GM18867 (cell line): Measurements from ENCODE around the gene MACROD2.
"Not testable (repeated sequence)": the region's sequence is repeated elsewhere in the genome, so short reads cannot be mapped to it uniquely, and the experiment has no call there.

Experiments used
- ATAC-seq: cut with Tn5 transposase; IDR thresholded peaks from one replicate; pipeline ENCODE4 v1.9.1; 2021; ENCODE audit warnings: mild to moderate bottlenecking, moderate library complexity; ENCODE audit not compliant: unreplicated experiment

Gene MACROD2

DNA sequence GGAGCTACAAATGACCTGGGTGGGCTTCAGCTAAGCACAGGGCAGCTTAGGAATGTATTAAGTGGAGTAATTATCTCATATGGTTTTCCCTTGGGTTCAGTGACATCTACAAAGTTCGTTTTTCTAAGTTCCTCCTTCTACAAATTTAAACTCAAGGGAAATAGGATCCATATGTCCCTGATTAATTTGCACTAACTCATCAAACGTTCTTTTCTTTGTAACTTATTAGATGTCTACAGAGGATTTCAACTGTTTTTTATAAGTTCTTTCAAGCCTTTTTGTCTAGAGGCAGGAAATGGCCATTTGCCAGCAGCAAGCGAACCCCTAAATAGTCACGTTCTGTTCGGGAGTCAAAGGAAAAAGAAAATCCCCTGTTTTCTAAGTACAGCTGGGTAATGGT, 1517.6 kb downstream of the MACROD2 start:
- ATAC-seq, result no peak

DNA sequence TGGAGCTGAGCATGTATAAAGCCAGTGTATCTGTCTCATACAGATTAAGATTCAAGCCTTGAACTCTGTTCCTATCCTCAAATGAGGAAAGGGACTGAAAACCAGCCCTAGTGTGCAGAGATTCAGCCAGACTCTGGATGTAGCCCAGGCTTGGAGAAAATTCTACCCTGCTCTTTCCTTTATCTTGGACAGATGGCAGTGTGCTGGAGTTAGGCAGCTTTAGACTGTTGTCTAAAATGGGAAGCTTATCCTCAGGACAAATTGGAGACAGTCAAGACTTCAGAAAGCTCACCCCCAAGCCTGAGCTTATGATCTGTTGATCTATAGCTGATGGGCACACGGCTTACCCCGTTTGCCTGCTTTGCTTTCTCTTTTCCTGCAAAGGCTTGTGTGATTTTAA, 1520.4 kb downstream of the MACROD2 start:
- ATAC-seq, result no peak

DNA sequence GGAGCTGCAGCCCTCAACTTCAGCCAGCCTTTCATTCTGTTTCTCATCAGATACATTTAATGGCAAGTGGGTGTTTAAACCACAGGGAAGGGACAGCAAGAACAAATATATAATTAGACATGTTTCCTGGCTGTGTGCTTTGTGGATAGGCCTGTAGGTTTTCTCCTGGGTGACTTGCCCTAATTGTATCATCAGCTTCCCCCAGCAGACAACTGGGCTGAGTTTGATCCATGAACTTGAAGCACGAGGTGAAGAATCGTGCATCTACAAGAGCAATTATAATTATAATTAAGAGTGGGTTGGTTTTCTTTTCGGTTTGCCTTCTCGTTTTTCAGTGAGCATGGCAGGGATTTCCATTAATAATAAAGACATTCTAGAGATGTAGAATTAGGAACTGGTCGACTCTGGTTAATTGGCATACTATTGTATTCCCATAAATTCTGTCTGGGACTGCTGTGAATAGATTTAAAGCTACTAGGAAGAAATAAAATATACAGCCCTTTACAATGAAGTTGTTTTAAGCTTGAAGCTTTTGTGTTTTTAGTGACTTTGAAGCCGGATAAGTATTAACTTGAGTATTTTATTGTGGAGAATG, 1525.7 kb downstream of the MACROD2 start:
- ATAC-seq, result no peak

DNA sequence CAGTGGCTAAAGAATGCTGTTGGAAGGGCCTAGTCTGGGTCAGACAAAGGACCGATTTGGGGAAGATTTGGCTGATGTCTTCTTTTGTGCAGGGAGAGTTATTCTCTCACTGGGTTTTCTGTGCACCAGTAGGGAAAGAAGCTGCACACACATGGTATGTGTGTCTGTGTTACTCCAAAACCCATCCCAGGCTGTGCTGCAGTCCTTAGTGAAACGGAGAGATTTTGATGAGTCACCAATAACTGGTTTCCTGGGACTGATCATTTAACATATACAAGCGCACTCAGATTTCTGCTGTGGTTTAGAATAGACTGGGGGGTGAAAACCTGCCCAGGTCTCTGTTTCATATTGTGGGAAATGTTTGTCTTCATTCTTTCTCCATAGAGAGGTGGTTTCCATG, 1528.1 kb downstream of the MACROD2 start:
- ATAC-seq, result no peak

DNA sequence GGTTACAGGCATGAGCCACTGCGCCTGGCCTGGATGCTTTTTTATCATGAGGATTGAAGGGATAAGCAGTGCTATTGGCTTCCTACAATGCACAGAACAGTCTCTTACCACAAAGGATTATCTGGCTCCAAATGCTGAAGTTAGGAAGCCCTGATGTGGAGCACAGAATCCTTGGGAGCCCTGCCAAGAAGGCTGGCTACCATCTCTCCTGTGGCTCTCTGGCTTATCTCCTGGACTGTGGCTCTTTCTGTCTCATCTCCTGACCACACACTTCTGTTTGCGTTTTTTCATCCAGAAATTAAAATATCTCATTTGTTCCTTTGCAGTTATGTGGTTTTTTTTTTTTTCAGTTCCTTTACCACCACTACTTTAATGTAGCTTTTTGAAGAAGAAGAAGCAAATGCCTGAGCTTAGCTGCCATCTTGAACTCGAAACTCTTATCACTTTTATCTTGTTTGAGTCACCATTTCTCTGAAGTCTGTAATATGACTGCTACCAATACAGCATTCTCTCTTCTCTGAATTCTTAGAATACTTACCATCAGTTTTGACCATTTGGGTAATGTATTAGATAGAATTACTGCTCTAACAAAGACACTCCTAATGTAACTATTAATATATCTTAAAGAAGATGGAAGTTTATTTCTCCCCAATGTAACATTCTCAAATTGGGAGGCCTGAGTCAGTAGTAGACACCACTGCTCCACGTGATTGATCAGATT, 1533.2 kb downstream of the MACROD2 start:
- ATAC-seq, result no peak

DNA sequence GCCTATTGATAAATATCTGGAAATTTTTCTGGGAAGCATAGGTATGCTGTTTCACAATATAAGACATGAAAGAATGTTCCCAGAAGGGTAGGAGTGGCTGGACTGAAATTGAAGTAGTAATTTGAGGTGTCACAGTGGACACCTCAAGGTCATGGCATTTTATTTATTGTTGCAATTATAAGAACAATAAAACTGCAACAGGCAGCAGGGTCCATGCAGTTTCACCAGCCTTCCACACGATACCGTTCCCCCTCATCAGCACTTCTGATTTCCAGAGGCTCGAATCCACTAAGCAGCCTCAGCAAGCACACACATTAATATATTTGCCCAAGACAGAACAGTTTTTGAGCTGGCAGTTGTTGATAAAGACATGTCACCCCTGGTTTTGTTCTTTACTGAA, 1540.5 kb downstream of the MACROD2 start:
- no peak for ATAC-seq

DNA sequence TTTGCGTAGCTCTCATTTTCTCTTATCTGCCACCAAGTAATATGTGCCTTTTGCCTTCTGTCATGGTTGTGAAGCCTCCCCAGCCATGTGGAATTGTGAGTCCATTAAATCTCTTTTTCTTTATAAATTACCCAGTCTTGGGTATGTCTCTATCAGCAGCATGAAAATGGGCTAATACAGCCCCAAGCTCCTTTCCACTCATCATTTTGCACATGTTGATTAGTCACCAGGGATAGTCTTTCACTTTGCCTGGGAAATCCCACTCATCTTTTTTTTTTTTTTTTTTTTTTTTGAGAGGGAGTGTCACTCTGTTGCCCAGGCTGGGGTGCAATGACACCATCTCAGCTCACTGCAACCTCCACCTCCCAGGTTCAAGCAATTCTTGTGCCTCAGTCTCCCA, 1541.9 kb downstream of the MACROD2 start:
- not testable (repeated sequence) for ATAC-seq

DNA sequence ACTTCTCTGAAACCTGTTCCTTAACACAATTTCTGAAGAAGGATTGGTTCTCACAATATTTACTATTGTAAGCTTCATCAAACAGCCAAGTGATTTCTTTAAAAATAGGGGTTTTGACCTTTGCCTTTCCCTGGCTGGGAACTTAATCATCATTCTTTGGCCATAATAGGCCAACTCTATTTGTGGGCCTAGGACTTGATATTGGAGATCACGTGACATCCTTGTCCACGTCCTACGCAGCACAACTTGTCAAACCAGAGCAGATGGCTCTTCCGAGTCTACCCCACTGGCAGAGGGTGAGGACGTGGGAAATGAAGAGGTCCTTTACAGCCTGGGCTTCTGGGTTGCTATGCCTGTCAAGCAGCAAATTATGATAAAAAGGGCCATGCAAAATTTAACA, 1547.3 kb downstream of the MACROD2 start:
- ATAC-seq, result no peak

DNA sequence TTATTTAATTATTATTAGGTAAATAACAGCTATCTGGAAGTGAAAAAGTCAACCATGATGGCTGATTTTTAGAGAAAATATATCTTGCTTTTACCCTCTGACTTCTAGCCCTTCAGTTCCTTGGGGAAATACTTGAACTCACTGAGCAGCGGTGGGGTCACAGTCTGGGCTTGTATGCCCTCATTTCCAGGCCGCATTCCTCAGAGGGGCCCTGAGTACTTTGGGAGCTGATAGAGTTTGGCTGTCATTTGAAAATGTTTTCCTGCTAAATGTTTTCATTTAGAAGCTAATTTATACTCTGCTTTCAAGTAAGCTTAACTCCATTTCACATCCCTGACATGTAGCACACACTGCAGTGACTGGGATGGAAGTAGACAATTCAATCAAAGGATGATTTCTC, 1549.4 kb downstream of the MACROD2 start:
- no peak for ATAC-seq

DNA sequence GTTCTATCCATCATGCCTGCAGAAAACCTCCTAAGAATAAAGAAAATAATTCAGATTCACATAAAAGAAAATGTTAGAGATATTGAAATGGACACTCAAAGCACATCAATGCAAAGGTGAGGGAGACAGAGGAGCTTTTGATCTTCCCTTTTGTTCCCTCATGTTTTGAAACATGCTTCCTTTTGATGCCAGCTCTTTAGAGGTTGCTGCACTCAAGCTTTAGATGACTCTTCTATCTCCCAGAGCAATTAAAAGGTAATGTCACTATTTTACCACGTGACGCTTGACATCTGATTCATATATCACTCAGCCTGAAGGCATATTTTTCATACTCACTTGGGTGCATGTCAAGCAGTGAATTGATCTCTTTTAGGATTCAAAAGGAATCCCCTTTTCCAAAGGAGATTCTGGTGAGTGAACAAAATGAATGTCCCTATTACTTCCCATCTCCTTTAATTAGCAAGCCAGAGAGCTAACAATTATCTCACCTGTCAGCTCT, 1551.3 kb downstream of the MACROD2 start:
- ATAC-seq, result no peak

DNA sequence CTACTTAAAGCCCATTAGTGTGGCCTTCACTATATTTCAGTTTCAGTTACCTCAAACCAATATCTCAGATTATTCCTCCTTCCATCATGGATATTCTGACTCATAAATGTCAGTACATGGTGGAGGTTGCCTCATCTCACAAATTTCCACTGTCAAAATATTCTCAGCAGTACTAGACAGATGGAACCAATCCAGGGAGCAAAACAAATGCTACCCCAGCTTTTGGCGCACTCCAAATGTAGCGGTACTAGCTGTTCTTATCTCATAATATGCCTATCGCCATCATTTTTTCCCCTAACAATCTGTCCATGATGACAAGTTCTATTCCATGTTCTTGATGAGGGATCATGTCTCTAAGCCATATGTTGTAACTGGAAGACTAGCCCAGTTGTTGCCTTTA, 1551.8 kb downstream of the MACROD2 start:
- no peak for ATAC-seq

DNA sequence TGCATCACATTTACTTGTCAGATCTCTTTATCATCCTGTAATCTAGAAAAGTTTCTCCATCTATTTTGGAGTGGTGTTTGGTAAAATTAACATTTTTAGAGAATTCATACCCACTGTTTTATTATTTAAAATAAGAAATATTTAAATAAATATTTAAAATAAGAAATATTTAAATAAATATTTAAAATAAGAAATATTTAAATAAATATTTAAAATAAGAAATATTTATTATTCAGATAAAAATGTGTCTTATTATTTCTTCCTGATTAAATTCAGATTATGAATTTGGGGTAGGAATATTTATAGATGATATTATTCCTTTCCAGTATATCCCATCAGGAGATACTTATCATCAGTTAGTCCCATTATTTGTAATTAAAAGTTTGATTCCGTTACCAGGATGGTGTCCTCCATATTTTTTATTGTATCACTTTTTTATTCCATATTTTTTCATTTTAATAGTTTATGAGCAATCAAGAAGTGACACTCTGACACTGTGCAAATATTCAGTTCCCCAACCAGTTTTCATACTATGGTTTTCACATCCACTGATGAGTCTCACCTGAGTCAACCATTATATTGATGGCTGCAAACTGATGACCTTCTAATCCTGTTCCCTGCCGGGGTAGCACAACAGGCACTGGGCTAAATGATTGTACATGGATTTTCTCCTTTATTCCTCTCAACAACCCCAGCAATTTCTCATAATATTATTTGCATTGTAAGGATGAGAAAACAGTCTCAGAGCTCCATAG, 1555.0 kb downstream of the MACROD2 start:
- ATAC-seq, result no peak

DNA sequence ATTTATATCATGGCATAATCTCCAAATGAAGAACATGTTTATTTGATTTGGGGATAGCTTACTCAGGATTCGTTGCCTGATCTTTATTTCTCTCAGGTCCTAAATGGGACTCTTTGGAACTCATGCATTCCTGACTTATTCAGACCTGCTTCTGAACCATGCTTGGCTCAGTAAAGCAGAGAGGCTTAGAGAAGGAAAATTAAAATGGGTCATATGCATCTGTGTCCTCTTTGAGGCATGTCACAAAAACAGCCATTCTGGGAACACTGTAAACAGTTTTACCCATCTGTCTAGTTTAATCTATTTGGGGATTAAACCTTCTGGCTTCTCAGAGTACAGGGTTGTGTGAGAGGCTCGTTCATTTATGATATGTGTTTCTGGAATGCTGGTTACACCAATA, 1560.6 kb downstream of the MACROD2 start:
- ATAC-seq, result no peak

DNA sequence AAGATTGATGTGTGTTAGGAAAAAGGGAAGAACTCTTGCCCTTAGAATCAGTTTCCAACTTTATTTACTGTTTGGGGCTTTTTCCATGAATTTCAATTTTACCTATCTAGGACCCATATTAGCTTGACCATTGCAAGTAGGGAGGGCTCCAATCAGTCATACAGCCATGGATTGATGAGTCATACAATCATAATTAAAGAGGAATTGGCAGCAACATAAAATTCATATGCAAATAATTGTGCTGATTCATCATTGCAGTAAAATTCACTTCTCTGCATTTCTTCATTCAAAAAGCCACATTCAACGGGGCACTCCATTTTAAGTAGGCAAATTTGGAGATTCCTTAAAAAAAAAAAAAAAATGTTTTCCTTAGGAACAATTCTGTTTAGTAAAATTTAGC, 1561.6 kb downstream of the MACROD2 start:
- ATAC-seq, result no peak

DNA sequence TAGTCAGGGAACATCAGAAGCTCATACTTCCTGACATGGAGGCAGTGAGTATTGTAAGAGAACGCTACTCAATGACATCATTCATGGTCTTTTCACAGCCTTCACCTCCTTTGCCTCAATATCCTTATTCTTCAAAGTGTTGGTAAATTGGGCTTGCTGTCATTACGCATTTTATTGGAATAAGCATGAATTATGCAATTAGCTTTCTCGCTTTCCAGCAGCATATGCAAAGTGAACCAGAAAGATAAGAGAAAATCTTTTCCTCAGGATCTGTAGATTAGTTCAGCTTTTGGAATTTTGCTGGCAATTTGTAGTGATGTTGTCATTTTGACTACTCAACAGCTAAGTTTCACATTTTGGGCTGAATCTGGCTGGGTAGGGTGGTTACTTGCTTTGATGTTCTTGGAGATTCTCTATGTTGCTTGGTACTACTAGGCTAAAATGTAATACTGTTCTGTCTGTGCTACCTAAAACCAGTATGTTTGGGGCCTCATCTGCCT, 1565.8 kb downstream of the MACROD2 start:
- no peak for ATAC-seq

DNA sequence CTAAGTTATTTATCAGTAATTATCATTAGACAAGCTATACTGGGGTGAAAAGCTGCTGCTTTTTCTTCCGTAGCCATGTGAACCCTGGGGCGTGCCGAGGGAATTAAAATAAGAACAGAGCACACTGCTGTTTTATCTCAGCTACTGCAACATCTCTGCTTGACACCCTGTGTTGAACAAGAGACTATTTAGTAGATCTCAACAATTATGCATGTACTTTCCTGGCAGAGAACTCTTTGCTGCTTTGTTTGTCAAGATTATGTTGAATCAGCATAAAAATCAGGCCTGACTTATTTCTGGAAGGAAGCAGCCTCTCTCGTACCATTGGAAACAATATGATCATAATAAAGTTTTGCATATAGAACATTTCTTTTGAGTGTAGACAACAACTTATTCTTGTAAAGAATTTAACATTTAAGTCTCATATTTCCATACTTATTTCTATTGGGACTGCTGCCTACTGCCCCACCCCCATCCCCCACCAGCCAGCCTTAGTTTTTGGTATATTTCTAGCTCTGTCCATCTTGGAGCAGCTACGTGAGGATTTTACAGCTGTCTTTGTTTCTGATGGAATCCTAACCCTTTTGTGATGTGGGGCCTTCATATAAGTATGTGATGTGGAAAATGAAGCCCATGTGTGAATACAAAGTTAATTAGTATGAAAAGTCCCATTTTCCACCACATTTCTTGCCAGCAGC, 1566.5 kb downstream of the MACROD2 start:
- no peak for ATAC-seq

DNA sequence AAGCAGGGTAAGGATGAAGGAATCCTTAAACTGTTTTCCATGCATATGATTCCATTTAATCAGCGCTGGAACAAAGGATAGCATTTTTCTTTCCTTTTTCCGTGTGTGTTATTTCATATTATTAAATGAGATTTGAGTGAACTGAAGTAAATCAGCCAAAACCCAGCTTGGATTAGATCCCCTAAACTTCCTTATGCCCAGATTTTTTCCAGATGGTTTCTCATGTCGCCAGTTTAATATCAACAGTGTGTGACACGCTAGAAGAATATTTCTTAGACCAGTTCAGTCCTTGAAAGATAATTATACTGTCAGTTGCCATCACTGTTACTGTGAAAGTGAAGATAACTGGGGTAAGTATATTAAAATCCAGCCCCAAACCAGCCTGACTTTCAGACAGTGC, 1568.5 kb downstream of the MACROD2 start:
- ATAC-seq, result no peak

DNA sequence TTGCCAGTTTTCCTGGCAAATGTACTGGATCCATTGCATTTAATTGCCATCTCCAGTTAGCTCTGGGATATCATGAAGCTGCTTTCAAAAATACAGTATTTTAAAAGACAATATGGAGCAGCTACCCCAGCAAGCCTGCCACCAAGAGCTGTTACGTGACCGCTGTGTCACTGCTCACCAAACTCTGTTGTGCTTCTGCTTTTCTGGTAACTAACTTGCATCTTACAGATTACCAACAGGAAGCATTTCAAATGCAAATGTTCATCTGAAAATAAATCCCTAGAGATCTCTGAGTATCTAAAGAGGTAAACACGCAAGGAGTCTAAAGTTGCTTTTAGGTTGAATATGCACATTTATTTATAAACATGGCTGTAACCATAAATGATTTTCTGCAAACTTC, 1569.7 kb downstream of the MACROD2 start:
- ATAC-seq, result peak; percentile 96

DNA sequence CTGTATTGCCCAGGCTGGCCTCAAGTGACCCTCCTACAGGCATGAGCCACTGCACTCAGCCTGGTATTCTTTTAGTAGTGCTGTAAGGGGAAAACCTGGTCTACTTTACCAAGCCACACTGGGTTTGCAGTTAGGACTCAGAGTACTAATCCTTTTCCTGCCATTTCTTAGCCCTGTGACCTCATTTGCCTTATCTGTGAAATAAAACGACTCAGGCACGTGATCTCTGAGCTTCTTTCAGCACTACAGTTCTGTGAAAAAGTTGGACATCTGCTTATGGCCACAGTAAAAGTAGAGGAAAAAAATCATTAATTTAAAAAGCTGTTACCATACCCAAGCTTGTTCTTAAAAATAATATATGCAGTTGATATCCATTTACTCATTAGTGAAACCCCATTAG, 1570.5 kb downstream of the MACROD2 start:
- ATAC-seq, result no peak

DNA sequence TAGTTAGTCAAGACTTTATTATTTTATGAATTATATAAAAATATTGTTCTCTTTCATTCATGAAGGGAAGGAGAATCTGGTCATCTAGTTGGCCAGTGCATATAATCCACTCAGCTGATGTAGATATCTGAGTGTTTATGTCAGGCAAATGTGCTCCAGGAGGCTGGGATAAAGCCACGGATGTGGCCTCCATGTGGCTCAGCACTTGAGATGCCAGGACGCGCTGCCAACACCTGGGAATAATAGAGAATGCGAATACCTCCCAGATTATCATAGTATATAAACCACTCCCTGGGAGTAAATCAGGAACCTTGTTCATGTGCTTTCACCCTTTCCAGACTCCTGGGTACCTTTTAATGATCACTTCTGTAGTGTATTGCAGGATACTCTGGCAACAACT, 1571.9 kb downstream of the MACROD2 start:
- ATAC-seq, result no peak

DNA sequence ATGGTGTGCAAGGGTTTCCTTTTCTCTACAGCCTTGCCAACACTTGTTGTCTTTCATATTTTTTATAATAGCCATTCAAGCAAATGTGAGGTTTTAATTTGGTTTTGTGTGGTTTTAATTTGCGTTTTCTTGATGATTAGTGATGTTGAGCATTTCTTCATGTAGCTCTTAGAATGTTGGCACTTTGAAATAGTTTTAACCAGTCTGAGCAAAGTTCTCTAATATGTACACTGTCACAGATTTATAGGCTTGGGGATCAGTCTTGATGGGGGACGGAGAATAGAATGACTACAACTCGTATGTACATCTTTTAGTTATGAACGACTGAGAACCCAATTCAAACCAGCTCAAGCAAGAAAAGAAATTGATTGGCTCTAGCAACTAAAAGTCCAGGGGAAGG, 1574.8 kb downstream of the MACROD2 start:
- no peak for ATAC-seq
